WTC11 (cell line): ENCODE data around the gene DMD. TPM values are rescaled to one million over a fixed set of nuclear protein-coding genes. Genes with fewer than 3 reads are reported as not detected.

Source experiments
- ATAC-seq: fragments of 200-7000 bp; cut with Tn5 transposase; 2 replicates; pipeline ENCODE4 v1.10.0; 2021; ENCODE audit warnings: mild to moderate bottlenecking, moderate library complexity
- CTCF ChIA-PET: fragments of 300-600 bp; sonication (Branson Sonifier 250); formaldehyde crosslinking; loops from one replicate; lab custom pipeline; 2021; ENCODE audit warnings: antibody characterized with exemption; lab: Charles Lee
- POLR2A ChIA-PET: fragments of 350-600 bp; sonication (Branson Sonifier 250); formaldehyde crosslinking; loops from one replicate; lab custom pipeline; 2021; ENCODE audit warnings: antibody characterized with exemption; lab: Charles Lee
- DNase-seq: peaks from one replicate; pipeline ENCODE4 v3.0.0; 2021; ENCODE audit warnings: low spot score
- H3K27ac Mint-ChIP-seq: 2 replicates; pipeline ENCODE4 v1.8.0; 2021; ENCODE audit warnings: mixed read lengths
- H3K27me3 Mint-ChIP-seq: 2 replicates; pipeline ENCODE4 v1.8.0; 2021; ENCODE audit warnings: low read depth, mild to moderate bottlenecking, moderate library complexity, mixed read lengths
- H3K36me3 Mint-ChIP-seq: 2 replicates; pipeline ENCODE4 v1.8.0; 2021; ENCODE audit warnings: mixed read lengths
- H3K4me1 Mint-ChIP-seq: 2 replicates; pipeline ENCODE4 v1.8.0; 2022; ENCODE audit warnings: mixed read lengths
- H3K4me3 Mint-ChIP-seq: 2 replicates; pipeline ENCODE4 v1.8.0; 2021; ENCODE audit warnings: mild to moderate bottlenecking, moderate library complexity, mixed read lengths
- H3K9me3 Mint-ChIP-seq: 2 replicates; pipeline ENCODE4 v1.8.0; 2021; ENCODE audit warnings: mixed read lengths
- ATF1 ChIP-seq: sonication (generic); formaldehyde crosslinking; IDR thresholded peaks from 2 replicates; pipeline ENCODE4 v1.8.1; 2023; ENCODE audit warnings: mild to moderate bottlenecking, moderate library complexity, missing genetic modification reagents
- CREB1 ChIP-seq: sonication (generic); formaldehyde crosslinking; IDR thresholded peaks from 2 replicates; pipeline ENCODE4 v1.8.0; 2023; ENCODE audit warnings: mild to moderate bottlenecking, missing genetic modification reagents
- CTCF ChIP-seq: fragments of 200-600 bp; IDR thresholded peaks from 2 replicates; pipeline ENCODE4 v1.8.0; 2022; ENCODE audit warnings: antibody characterized with exemption
- ELF4 ChIP-seq: sonication (generic); formaldehyde crosslinking; IDR thresholded peaks from 2 replicates; pipeline ENCODE4 v1.8.1; 2022; ENCODE audit warnings: low read depth, mild to moderate bottlenecking, moderate library complexity, missing genetic modification reagents
- ESRRA ChIP-seq: sonication (generic); formaldehyde crosslinking; IDR thresholded peaks from 2 replicates; pipeline ENCODE4 v1.8.1; 2022; ENCODE audit warnings: mild to moderate bottlenecking, missing genetic modification reagents, borderline replicate concordance
- MLX ChIP-seq: sonication (generic); formaldehyde crosslinking; IDR thresholded peaks from 2 replicates; pipeline ENCODE4 v1.8.1; 2023; ENCODE audit warnings: mild to moderate bottlenecking, missing genetic modification reagents, moderate library complexity
- MYBL2 ChIP-seq: sonication (generic); formaldehyde crosslinking; IDR thresholded peaks from 2 replicates; pipeline ENCODE4 v1.8.1; 2023; ENCODE audit warnings: mild to moderate bottlenecking, moderate library complexity, missing genetic modification reagents
- NR3C1 ChIP-seq: sonication (generic); formaldehyde crosslinking; conservative IDR thresholded peaks from 2 replicates; pipeline ENCODE4 v1.8.1; 2023; ENCODE audit warnings: low read depth, mild to moderate bottlenecking, missing genetic modification reagents
- TEAD1 ChIP-seq: sonication (generic); formaldehyde crosslinking; IDR thresholded peaks from 2 replicates; pipeline ENCODE4 v1.8.0; 2022; ENCODE audit warnings: mild to moderate bottlenecking, missing genetic modification reagents
- ZNF263 ChIP-seq: sonication (generic); formaldehyde crosslinking; IDR thresholded peaks from 2 replicates; pipeline ENCODE4 v1.8.1; 2022; ENCODE audit warnings: low read depth, mild to moderate bottlenecking, moderate library complexity, missing genetic modification reagents
- ZNF423 ChIP-seq: fragments of 250-450 bp; sonication (Bioruptor Pico); IDR thresholded peaks from 2 replicates; pipeline ENCODE4 v2.1.2; 2022; ENCODE audit warnings: mild to moderate bottlenecking, moderate library complexity
- total RNA-seq: library from RNA; stranded (reverse); gene quantifications from 3 replicates; pipeline ENCODE4 v1.2.3, GENCODE V29; 2021
- TF ChIP-seq, protein P1 (sequence below): sonication (generic); formaldehyde crosslinking; IDR thresholded peaks from 2 replicates; pipeline ENCODE4 v1.8.0; 2022; ENCODE audit warnings: mild to moderate bottlenecking, missing genetic modification reagents
- TF ChIP-seq, protein P2 (sequence below): sonication (generic); formaldehyde crosslinking; IDR thresholded peaks from 2 replicates; pipeline ENCODE4 v1.8.1; 2023; ENCODE audit warnings: mild to moderate bottlenecking, missing genetic modification reagents
- TF ChIP-seq, protein P3 (sequence below): sonication (generic); formaldehyde crosslinking; IDR thresholded peaks from 2 replicates; pipeline ENCODE4 v1.8.0; 2022; ENCODE audit warnings: mild to moderate bottlenecking, missing genetic modification reagents

DMD gene
- total RNA-seq, 1 experiment from 2014 or later, result 9.1 TPM

DNA sequence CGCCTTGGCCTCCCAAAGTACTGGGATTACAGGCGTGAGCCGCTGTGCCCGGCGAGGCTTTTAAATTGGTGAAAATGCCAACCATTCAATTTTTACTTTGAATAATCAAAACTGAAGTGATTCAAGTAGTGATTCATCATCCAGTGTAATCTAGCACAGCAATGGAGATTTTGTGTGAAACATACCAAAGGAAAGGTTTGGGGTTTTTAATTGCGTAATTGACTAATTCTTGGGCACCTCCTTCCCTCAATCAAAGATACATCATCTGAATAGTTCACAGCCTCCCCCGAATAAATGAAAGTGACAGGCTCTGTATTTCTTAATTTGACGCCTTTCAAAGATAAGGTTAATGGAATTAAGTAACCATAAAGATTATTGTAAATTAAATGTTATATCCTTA lies 69.0 kb downstream of the DMD start:
- H3K4me3 Mint-ChIP-seq, result no peak overlapping the region
- no peak for ATAC-seq
- no peak for TF ChIP-seq CREB1 (CRISPR knock-in tag)
- TF ChIP-seq, protein P1, sequence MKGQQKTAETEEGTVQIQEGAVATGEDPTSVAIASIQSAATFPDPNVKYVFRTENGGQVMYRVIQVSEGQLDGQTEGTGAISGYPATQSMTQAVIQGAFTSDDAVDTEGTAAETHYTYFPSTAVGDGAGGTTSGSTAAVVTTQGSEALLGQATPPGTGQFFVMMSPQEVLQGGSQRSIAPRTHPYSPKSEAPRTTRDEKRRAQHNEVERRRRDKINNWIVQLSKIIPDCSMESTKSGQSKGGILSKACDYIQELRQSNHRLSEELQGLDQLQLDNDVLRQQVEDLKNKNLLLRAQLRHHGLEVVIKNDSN (CRISPR knock-in tag), result no peak
- no peak for TF ChIP-seq NR3C1 (CRISPR knock-in tag)
- no peak for TF ChIP-seq MYBL2
- TF ChIP-seq, all 79 proteins: peak for 0
- peaks cover 4% of the 10 kb centered on the region for H3K4me1 Mint-ChIP-seq
- H3K9me3 Mint-ChIP-seq, result peaks cover 3% of the 10 kb centered on the region; the same call in 1 of the 2 replicates
- no peaks in the 10 kb centered on the region for H3K36me3 Mint-ChIP-seq
- CTCF ChIA-PET, result no interaction called here
- DNase-seq, result no peak
- POLR2A ChIA-PET, result no interaction called here
- no peaks in the 10 kb centered on the region for H3K27me3 Mint-ChIP-seq
- H3K27ac Mint-ChIP-seq, result no peak overlapping the region

DNA sequence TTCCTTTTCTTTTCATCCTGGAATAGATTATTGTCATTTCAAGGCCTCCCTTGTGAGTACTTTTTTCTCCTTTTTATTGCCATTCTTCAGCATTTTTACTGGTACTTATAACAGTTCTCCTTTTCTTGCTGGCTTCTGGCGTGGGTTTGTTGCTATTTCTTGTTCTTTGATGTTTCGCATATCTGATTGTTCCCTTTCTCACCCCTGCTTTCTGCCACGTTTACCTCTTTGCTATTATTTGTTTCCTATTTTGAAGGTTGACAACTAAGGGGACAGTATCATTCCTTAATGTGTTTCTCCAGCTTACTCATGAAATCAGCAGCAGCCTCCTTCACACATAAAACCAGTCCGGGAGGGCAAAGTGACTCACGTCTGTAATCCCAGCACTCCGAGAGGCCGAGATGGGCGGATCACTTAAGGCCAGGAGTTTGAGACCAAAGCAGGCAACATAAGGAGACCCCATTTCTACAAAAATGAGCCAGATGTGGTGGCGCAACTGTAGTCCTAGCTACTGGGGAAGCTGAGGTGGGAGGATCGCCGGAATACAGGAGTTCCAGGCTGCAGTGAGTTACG lies 72.6 kb downstream of the DMD start:
- no peak overlapping the region for H3K4me3 Mint-ChIP-seq
- H3K36me3 Mint-ChIP-seq, result no peaks in the 10 kb centered on the region
- peaks cover 3% of the 10 kb centered on the region; the same call in 1 of the 2 replicates for H3K9me3 Mint-ChIP-seq
- ChIA-PET CTCF (no interaction called here), POLR2A (no interaction called here)
- ATAC-seq, result no peak
- H3K27ac Mint-ChIP-seq, result no peak overlapping the region
- peaks cover 4% of the 10 kb centered on the region for H3K4me1 Mint-ChIP-seq
- no peak for DNase-seq
- TF ChIP-seq, protein P2, sequence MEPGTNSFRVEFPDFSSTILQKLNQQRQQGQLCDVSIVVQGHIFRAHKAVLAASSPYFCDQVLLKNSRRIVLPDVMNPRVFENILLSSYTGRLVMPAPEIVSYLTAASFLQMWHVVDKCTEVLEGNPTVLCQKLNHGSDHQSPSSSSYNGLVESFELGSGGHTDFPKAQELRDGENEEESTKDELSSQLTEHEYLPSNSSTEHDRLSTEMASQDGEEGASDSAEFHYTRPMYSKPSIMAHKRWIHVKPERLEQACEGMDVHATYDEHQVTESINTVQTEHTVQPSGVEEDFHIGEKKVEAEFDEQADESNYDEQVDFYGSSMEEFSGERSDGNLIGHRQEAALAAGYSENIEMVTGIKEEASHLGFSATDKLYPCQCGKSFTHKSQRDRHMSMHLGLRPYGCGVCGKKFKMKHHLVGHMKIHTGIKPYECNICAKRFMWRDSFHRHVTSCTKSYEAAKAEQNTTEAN, result no peak
- TF ChIP-seq ATF1, result no peak
- TF ChIP-seq, protein P3, sequence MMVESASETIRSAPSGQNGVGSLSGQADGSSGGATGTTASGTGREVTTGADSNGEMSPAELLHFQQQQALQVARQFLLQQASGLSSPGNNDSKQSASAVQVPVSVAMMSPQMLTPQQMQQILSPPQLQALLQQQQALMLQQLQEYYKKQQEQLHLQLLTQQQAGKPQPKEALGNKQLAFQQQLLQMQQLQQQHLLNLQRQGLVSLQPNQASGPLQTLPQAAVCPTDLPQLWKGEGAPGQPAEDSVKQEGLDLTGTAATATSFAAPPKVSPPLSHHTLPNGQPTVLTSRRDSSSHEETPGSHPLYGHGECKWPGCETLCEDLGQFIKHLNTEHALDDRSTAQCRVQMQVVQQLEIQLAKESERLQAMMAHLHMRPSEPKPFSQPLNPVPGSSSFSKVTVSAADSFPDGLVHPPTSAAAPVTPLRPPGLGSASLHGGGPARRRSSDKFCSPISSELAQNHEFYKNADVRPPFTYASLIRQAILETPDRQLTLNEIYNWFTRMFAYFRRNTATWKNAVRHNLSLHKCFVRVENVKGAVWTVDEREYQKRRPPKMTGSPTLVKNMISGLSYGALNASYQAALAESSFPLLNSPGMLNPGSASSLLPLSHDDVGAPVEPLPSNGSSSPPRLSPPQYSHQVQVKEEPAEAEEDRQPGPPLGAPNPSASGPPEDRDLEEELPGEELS, result no peak
- no peaks in the 10 kb centered on the region for H3K27me3 Mint-ChIP-seq

- no peak for DNase-seq
- no peak overlapping the region for H3K4me3 Mint-ChIP-seq
- H3K4me1 Mint-ChIP-seq, result peaks cover 4% of the 10 kb centered on the region
- no peaks in the 10 kb centered on the region for H3K36me3 Mint-ChIP-seq
- ChIA-PET POLR2A (no interaction called here), CTCF (no interaction called here)
- H3K27me3 Mint-ChIP-seq, result no peaks in the 10 kb centered on the region
- ATAC-seq, result no peak
- H3K27ac Mint-ChIP-seq, result no peak overlapping the region
- peaks cover 3% of the 10 kb centered on the region; the same call in 1 of the 2 replicates for H3K9me3 Mint-ChIP-seq
- no peak for TF ChIP-seq TEAD1 (CRISPR knock-in tag)
- TF ChIP-seq MLX (CRISPR knock-in tag), result no peak
- TF ChIP-seq, protein P3, result no peak
- TF ChIP-seq ESRRA (CRISPR knock-in tag), result no peak
- TF ChIP-seq ZNF263 (CRISPR knock-in tag), result no peak
- no peak for TF ChIP-seq ELF4
- TF ChIP-seq CTCF, result no peak
- no peak for TF ChIP-seq ZNF423 (CRISPR knock-in tag)
These were observed 77.2 kb downstream of the DMD start for GRCh38 chrX:33134164-33134563.
